Liver (tissue), 9 donors: ENCODE measurements around the gene GRK2. TPM values are rescaled to one million over a fixed set of nuclear protein-coding genes. Genes with fewer than 3 reads are reported as not detected.
A peak's percentile ranks its signal among the peaks of the same experiment; 100 is the strongest.

Source experiments
- DNase-seq: peaks from one replicate; pipeline ENCODE4 v3.0.0-alpha.2; 2017; ENCODE audit warnings: low spot score
- H3K27ac ChIP-seq, 2 donors: one replicate each; pipeline ENCODE4 v1.7.0; 2013; ENCODE audit warnings: inconsistent platforms in 2 of 2, low read length in 2 of 2, control low read depth in 1 of 2, low read depth in 1 of 2, mild to moderate bottlenecking in 1 of 2
- H3K27me3 ChIP-seq, 4 donors: one replicate each; pipeline versions ENCODE4 v1.6.1 to v1.7.0; 2013; ENCODE audit warnings: low read length in 3 of 4, inconsistent platforms in 1 of 4, mild to moderate bottlenecking in 1 of 4, moderate library complexity in 1 of 4; ENCODE audit not compliant: control insufficient read depth in 4 of 4, insufficient read depth in 4 of 4
- H3K36me3 ChIP-seq, 4 donors: one replicate each; pipeline versions ENCODE4 v1.6.1 to v1.7.0; 2013; ENCODE audit warnings: low read length in 3 of 4, mild to moderate bottlenecking in 3 of 4, low read depth in 1 of 4, moderate library complexity in 1 of 4; ENCODE audit not compliant: control insufficient read depth in 4 of 4, insufficient read depth in 3 of 4
- H3K4me1 ChIP-seq, 4 donors: one replicate each; pipeline versions ENCODE4 v1.6.1 to v1.7.0; 2013; ENCODE audit warnings: low read length in 3 of 4, mild to moderate bottlenecking in 3 of 4, moderate library complexity in 1 of 4; ENCODE audit not compliant: control insufficient read depth in 4 of 4, insufficient read depth in 4 of 4
- H3K4me3 ChIP-seq, 3 donors: one replicate each; pipeline versions ENCODE4 v1.6.1 to v1.7.0; 2013; ENCODE audit warnings: low read length in 3 of 3, control low read depth in 1 of 3, low read depth in 1 of 3, mild to moderate bottlenecking in 1 of 3
- H3K9ac ChIP-seq, 2 donors: one replicate each; pipeline ENCODE4 v1.7.0; 2013; ENCODE audit warnings: low read length in 2 of 2, mild to moderate bottlenecking in 2 of 2, moderate library complexity in 2 of 2, control low read depth in 1 of 2, low read depth in 1 of 2
- H3K9me3 ChIP-seq, 4 donors: one replicate each; pipeline versions ENCODE4 v1.6.1 to v1.7.0; 2013; ENCODE audit warnings: low read length in 3 of 4; ENCODE audit not compliant: control insufficient read depth in 4 of 4
- ATF3 ChIP-seq: IDR thresholded peaks from 2 replicates; pipeline ENCODE4 v1.6.1; 2016; ENCODE audit warnings: antibody characterized with exemption
- CTCF ChIP-seq: fragments of 150-350 bp; IDR thresholded peaks from 2 replicates; pipeline ENCODE4 v1.5.1; 2017; ENCODE audit warnings: improper control_type of control experiment, low read depth, low read length; ENCODE audit not compliant: missing input control
- EGR1 ChIP-seq, 2 donors: IDR thresholded peaks; 2 replicates each; pipeline ENCODE4 v1.6.1; 2016 to 2018; ENCODE audit warnings: antibody characterized with exemption in 2 of 2, low read depth in 2 of 2
- FOXA2 ChIP-seq: IDR thresholded peaks from 2 replicates; pipeline ENCODE4 v1.6.1; 2016; ENCODE audit warnings: antibody characterized with exemption
- GABPA ChIP-seq, 2 donors: IDR thresholded peaks in 1 of 2; conservative IDR thresholded peaks in 1 of 2; 2 replicates each; pipeline ENCODE4 v1.6.1; 2016; ENCODE audit warnings: antibody characterized with exemption in 2 of 2, mild to moderate bottlenecking in 1 of 2, moderate library complexity in 1 of 2
- HNF4A ChIP-seq, 2 donors: conservative IDR thresholded peaks; 2 replicates each; pipeline ENCODE4 v1.6.1; 2016; ENCODE audit warnings: antibody characterized with exemption in 2 of 2, mild to moderate bottlenecking in 2 of 2
- NR2F2 ChIP-seq: IDR thresholded peaks from 2 replicates; pipeline ENCODE4 v1.6.1; 2016; ENCODE audit warnings: antibody characterized with exemption
- RAD21 ChIP-seq, 2 donors: IDR thresholded peaks; 2 replicates each; pipeline ENCODE4 v1.6.1; 2016; ENCODE audit warnings: antibody characterized with exemption in 2 of 2, mild to moderate bottlenecking in 2 of 2
- RXRA ChIP-seq, 2 donors: IDR thresholded peaks; 2 replicates each; pipeline ENCODE4 v1.6.1; 2017 to 2018; ENCODE audit warnings: antibody characterized with exemption in 2 of 2, mild to moderate bottlenecking in 1 of 2
- SP1 ChIP-seq: IDR thresholded peaks from 2 replicates; pipeline ENCODE4 v1.6.1; 2018; ENCODE audit warnings: antibody characterized with exemption, mild to moderate bottlenecking
- TAF1 ChIP-seq: conservative IDR thresholded peaks from 2 replicates; pipeline ENCODE4 v1.6.1; 2016; ENCODE audit warnings: antibody characterized with exemption, mild to moderate bottlenecking
- YY1 ChIP-seq: IDR thresholded peaks from 2 replicates; pipeline ENCODE4 v1.6.1; 2016; ENCODE audit warnings: antibody characterized with exemption, mild to moderate bottlenecking
- WGBS: extraction: QIAGEN DNeasy Blood & Tissue Kit; methylation state at CpG from one replicate; pipeline ENCODE4 v1.1.7; 2013; 5-methylcytosine and 5-hydroxymethylcytosine counted together
- polyA plus RNA-seq, 2 donors: library from polyadenylated mRNA; stranded (reverse) in 1 of 2; unstranded in 1 of 2; fragments of 200-250 nt in 1 of 2; fragments of >200 nt in 1 of 2; fragmentation: Nextera tagmentation in 1 of 2; extraction: Ambion mirVana in 1 of 2; gene quantifications; one replicate each; pipeline versions ENCODE4 v1.2.1 to v1.2.3, GENCODE V29; 2013 to 2015
- total RNA-seq, 2 donors: library from RNA; depleted of rRNA; stranded (reverse); fragments of >200 nt; gene quantifications; one replicate each; pipeline ENCODE4 v1.2.3, GENCODE V29; 2014
- TF ChIP-seq, protein P1 (sequence below): IDR thresholded peaks from 2 replicates; pipeline ENCODE4 v1.6.1; 2016; ENCODE audit warnings: antibody characterized with exemption
- TF ChIP-seq, protein P2 (sequence below): IDR thresholded peaks from 2 replicates; pipeline ENCODE4 v1.6.1; 2016; ENCODE audit warnings: antibody characterized with exemption
- donor health status: healthy.
- donor health status: healthy.
- donor health status: healthy.
- donor health status: healthy.
- donor health status: healthy.

Gene GRK2
- total RNA-seq (10 to 100 TPM; 35.0 to 41.4 TPM), polyA plus RNA-seq (10 to 100 TPM; 13.4 to 28.4 TPM)

- TF ChIP-seq YY1: peak; percentile 54
- no peak for TF ChIP-seq RAD21 (IDR thresholded peaks at IDR 0.05)
- Histone ChIP-seq H3K4me1 (peaks cover 12 to 72% (median 51%) of the 10 kb centered on the region in 4 donors), H3K27ac (peak within 1 kb of the TSS; percentile 84 to 85), H3K9me3 (no peaks in the 10 kb centered on the region), H3K27me3 (no peaks in the 10 kb centered on the region), H3K36me3 (no peaks in the 10 kb centered on the region), H3K9ac (peak within 1 kb of the TSS; percentile 73 to 77), H3K4me3 (peak within 1 kb of the TSS; percentile 59 to 79 (median 79))
- DNase-seq: no peak
- under 1% methylated on average over 103 of the region's 103 CpGs for WGBS
Observed at GRCh38 chr11:67266449-67267187, at the start of gene GRK2. GRK2 (plus strand) TSS chr11:67266473; CDS start chr11:67266700, 227 bp downstream.

- Histone ChIP-seq H3K4me1 (no peaks in the 10 kb centered on the region), H3K36me3 (peaks cover 9 to 41% (median 28%) of the 10 kb centered on the region in 4 donors), H3K4me3 (no peak overlapping the region), H3K9me3 (no peaks in the 10 kb centered on the region), H3K27me3 (no peaks in the 10 kb centered on the region), H3K27ac (no peak overlapping the region), H3K9ac (no peak overlapping the region)
- TF ChIP-seq FOXA2: no peak
- TF ChIP-seq NR2F2: no peak
- TF ChIP-seq, protein P1, sequence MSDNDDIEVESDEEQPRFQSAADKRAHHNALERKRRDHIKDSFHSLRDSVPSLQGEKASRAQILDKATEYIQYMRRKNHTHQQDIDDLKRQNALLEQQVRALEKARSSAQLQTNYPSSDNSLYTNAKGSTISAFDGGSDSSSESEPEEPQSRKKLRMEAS: no peak
- TF ChIP-seq SP1: no peak
- no peak for TF ChIP-seq EGR1 (IDR thresholded peaks at IDR 0.05; ENCODE audit: low read depth in 2 of 2)
- TF ChIP-seq HNF4A (conservative IDR thresholded peaks at IDR 0.05): no peak
- no peak for TF ChIP-seq ATF3
- no peak for TF ChIP-seq TAF1
- TF ChIP-seq YY1: no peak
- TF ChIP-seq RAD21 (IDR thresholded peaks at IDR 0.05): no peak
- TF ChIP-seq CTCF: no peak
- 86% methylated on average over 8 of the region's 8 CpGs for WGBS
- no peak for DNase-seq
Observed at GRCh38 chr11:67227726-67228125, 38.5 kb upstream of the GRK2 start.

- TF ChIP-seq NR2F2: no peak
- no peak for TF ChIP-seq TAF1
- no peak for TF ChIP-seq ATF3
- TF ChIP-seq GABPA (IDR thresholded peaks at IDR 0.05 in 1 of 2, conservative IDR thresholded peaks at IDR 0.05 in 1 of 2): no peak
- TF ChIP-seq HNF4A (conservative IDR thresholded peaks at IDR 0.05): no peak
- no peak for TF ChIP-seq EGR1 (IDR thresholded peaks at IDR 0.05; ENCODE audit: low read depth in 2 of 2)
- no peak for TF ChIP-seq RXRA (IDR thresholded peaks at IDR 0.05)
- TF ChIP-seq, protein P1: no peak
- TF ChIP-seq, protein P2, sequence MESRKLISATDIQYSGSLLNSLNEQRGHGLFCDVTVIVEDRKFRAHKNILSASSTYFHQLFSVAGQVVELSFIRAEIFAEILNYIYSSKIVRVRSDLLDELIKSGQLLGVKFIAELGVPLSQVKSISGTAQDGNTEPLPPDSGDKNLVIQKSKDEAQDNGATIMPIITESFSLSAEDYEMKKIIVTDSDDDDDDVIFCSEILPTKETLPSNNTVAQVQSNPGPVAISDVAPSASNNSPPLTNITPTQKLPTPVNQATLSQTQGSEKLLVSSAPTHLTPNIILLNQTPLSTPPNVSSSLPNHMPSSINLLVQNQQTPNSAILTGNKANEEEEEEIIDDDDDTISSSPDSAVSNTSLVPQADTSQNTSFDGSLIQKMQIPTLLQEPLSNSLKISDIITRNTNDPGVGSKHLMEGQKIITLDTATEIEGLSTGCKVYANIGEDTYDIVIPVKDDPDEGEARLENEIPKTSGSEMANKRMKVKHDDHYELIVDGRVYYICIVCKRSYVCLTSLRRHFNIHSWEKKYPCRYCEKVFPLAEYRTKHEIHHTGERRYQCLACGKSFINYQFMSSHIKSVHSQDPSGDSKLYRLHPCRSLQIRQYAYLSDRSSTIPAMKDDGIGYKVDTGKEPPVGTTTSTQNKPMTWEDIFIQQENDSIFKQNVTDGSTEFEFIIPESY: no peak
- no peak for TF ChIP-seq YY1
- TF ChIP-seq SP1: no peak
- no peak for TF ChIP-seq CTCF
- Histone ChIP-seq H3K27me3 (no peaks in the 10 kb centered on the region), H3K4me1 (no peaks in the 10 kb centered on the region), H3K4me3 (no peak overlapping the region), H3K36me3 (peaks cover 9 to 35% (median 26%) of the 10 kb centered on the region in 4 donors), H3K9ac (no peak overlapping the region), H3K9me3 (no peaks in the 10 kb centered on the region), H3K27ac (no peak overlapping the region)
- no peak for DNase-seq
- WGBS: 96% methylated on average over 3 of the region's 3 CpGs
Observed at GRCh38 chr11:67230406-67230805, 35.9 kb upstream of the GRK2 start.
